CD4-positive, alpha-beta T cell (primary cell): ENCODE results near the gene STK11. TPM values are rescaled to one million over a fixed set of nuclear protein-coding genes. Genes with fewer than 3 reads are reported as not detected.
"Not testable (repeated sequence)": the region's sequence is repeated elsewhere in the genome, so short reads cannot be mapped to it uniquely, and the experiment has no call there.

Experiments
- ATAC-seq: fragments of 200-7000 bp; cut with Tn5 transposase; one replicate; pipeline ENCODE4 v1.10.0; 2022; ENCODE audit warnings: mild to moderate bottlenecking; ENCODE audit not compliant: poor library complexity
- CTCF ChIA-PET: fragments of 350-600 bp; sonication (Branson Sonifier 250); formaldehyde crosslinking; loops from one replicate; lab custom pipeline; 2021; ENCODE audit warnings: antibody characterized with exemption, inconsistent platforms; lab: Charles Lee
- POLR2A ChIA-PET: fragments of 350-600 bp; sonication (Branson Sonifier 250); formaldehyde crosslinking; loops from one replicate; lab custom pipeline; 2021; ENCODE audit warnings: antibody characterized with exemption, inconsistent platforms; lab: Charles Lee
- DNase-seq, 14 experiments: peaks; one replicate each; pipeline ENCODE4 v3.0.0-alpha.2; 2013 to 2020; ENCODE audit warnings: mixed read lengths in 2 of 14
- H3K27ac ChIP-seq, 2 donors: one replicate each; pipeline versions ENCODE4 v1.5.1 to v1.7.0; 2013; ENCODE audit warnings: low read length in 2 of 2, low read depth in 1 of 2, mild to moderate bottlenecking in 1 of 2
- H3K27me3 ChIP-seq, 2 experiments: 1 replicate in 1 of 2; 2 replicates in 1 of 2; pipeline versions ENCODE4 v1.6.1 to v1.7.0; 2013; ENCODE audit warnings: low read length in 2 of 2, control low read depth in 1 of 2, mild to moderate bottlenecking in 1 of 2, moderate library complexity in 1 of 2; ENCODE audit not compliant: insufficient read depth in 2 of 2, control insufficient read depth in 1 of 2
- H3K36me3 ChIP-seq: one replicate; pipeline ENCODE4 v1.6.1; 2013; ENCODE audit warnings: low read length, control low read depth; ENCODE audit not compliant: insufficient read depth
- H3K4me1 ChIP-seq: one replicate; pipeline ENCODE4 v1.6.1; 2013; ENCODE audit warnings: low read length, control low read depth; ENCODE audit not compliant: insufficient read depth
- H3K4me3 ChIP-seq: one replicate; pipeline ENCODE4 v1.5.1; 2013; ENCODE audit warnings: mild to moderate bottlenecking, low read length, moderate library complexity
- H3K9me3 ChIP-seq, 2 experiments: 1 replicate in 1 of 2; 2 replicates in 1 of 2; pipeline versions ENCODE4 v1.6.1 to v1.7.0; 2013; ENCODE audit warnings: low read length in 2 of 2, mild to moderate bottlenecking in 2 of 2, control low read depth in 1 of 2, moderate library complexity in 1 of 2; ENCODE audit not compliant: control insufficient read depth in 1 of 2, insufficient read depth in 1 of 2
- H3K27ac Mint-ChIP-seq: one replicate; pipeline ENCODE4 v1.8.0; 2020; ENCODE audit warnings: mixed read lengths
- H3K27me3 Mint-ChIP-seq: one replicate; pipeline ENCODE4 v1.8.0; 2021; ENCODE audit warnings: mixed read lengths
- H3K36me3 Mint-ChIP-seq: one replicate; pipeline ENCODE4 v1.8.0; 2021; ENCODE audit warnings: low read depth, mixed read lengths
- H3K4me1 Mint-ChIP-seq: one replicate; pipeline ENCODE4 v1.8.0; 2021; ENCODE audit warnings: low read depth, mixed read lengths
- H3K4me3 Mint-ChIP-seq: one replicate; pipeline ENCODE4 v1.8.0; 2020; ENCODE audit warnings: mild to moderate bottlenecking, mixed read lengths
- H3K9me3 Mint-ChIP-seq: one replicate; pipeline ENCODE4 v1.8.0; 2020; ENCODE audit warnings: mixed read lengths
- intact Hi-C, 2 experiments: fragments of 100-400 bp; cut with DNase I in 1 of 2; cut with micrococcal nuclease in 1 of 2; formaldehyde crosslinking; loops; one replicate each; pipeline versions ENCODE4 v1.15.1 to v1.9.0; 2023 to 2025; cut with DNase I, micrococcal nuclease
- total RNA-seq, 174 experiments: library from RNA in 2 of 174; stranded (reverse) in 2 of 174; gene quantifications; one replicate each; pipeline ENCODE4 v1.2.3 and lab custom pipeline; 2021 to 2026
- TF ChIP-seq, protein P1 (sequence below): fragments of 200-600 bp; IDR thresholded peaks from one replicate; pipeline ENCODE4 v1.8.0; 2022; ENCODE audit warnings: antibody characterized with exemption, mild to moderate bottlenecking

Gene STK11
- total RNA-seq, 2 experiments from 2014 or later: 49.7 to 53.0 TPM

DNA sequence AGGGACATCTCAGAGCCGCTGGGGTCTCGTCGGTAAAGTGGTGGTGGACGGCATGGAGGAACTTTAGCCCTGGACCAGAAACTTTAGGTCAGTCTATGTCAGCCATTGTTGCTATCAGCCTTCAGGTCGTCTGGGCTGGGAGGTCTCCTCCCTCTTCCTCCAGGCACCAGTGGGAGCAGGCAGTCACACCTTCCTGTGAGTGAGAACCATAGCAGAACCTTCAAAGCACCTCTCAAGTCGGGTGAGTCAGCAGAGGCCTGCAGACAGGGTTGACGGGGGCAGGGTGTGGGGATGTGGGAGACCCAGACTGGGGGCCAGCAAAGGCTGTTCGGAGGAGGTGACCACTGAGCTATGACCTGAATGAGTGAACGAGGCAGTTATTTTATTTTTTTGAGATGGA is 16.2 kb upstream of the STK11 start:
- Histone ChIP-seq H3K4me3 (no peak overlapping the region), H3K9me3 (no peaks in the 10 kb centered on the region), H3K27me3 (no peaks in the 10 kb centered on the region), H3K4me1 (peaks cover 50% of the 10 kb centered on the region), H3K27ac (no peak overlapping the region), H3K36me3 (no peaks in the 10 kb centered on the region)
- Mint-ChIP-seq H3K36me3 (no peaks in the 10 kb centered on the region), H3K9me3 (no peaks in the 10 kb centered on the region), H3K27me3 (no peaks in the 10 kb centered on the region), H3K4me3 (peak overlapping the region; percentile 64), H3K4me1 (peaks cover 22% of the 10 kb centered on the region), H3K27ac (peak overlapping the region; percentile 72)
- TF ChIP-seq, protein P1, sequence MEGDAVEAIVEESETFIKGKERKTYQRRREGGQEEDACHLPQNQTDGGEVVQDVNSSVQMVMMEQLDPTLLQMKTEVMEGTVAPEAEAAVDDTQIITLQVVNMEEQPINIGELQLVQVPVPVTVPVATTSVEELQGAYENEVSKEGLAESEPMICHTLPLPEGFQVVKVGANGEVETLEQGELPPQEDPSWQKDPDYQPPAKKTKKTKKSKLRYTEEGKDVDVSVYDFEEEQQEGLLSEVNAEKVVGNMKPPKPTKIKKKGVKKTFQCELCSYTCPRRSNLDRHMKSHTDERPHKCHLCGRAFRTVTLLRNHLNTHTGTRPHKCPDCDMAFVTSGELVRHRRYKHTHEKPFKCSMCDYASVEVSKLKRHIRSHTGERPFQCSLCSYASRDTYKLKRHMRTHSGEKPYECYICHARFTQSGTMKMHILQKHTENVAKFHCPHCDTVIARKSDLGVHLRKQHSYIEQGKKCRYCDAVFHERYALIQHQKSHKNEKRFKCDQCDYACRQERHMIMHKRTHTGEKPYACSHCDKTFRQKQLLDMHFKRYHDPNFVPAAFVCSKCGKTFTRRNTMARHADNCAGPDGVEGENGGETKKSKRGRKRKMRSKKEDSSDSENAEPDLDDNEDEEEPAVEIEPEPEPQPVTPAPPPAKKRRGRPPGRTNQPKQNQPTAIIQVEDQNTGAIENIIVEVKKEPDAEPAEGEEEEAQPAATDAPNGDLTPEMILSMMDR: no peak
- POLR2A ChIA-PET: no interaction called here
- ATAC-seq (peak; percentile 46), DNase-seq (peak in 13 of 14 experiments; percentile 31 to 79 (median 50))
- intact Hi-C loops: no loop called here
- CTCF ChIA-PET: interaction anchor here (1.6 kb wide), 1 partner anchor 76 kb away, joined by 3 read pairs; no protein-coding TSS in a partner anchor

GRCh38 chr19:1199531-1199930 is 6.0 kb upstream of the STK11 start:
- ChIA-PET CTCF (interaction anchor here (0.5 kb wide), 1 partner anchor 430 kb away, joined by 3 read pairs; no protein-coding TSS in a partner anchor), POLR2A (no interaction called here)
- Mint-ChIP-seq H3K4me1 (peaks cover 13% of the 10 kb centered on the region), H3K4me3 (no peak overlapping the region), H3K36me3 (no peaks in the 10 kb centered on the region), H3K9me3 (no peaks in the 10 kb centered on the region), H3K27me3 (no peaks in the 10 kb centered on the region), H3K27ac (no peak overlapping the region)
- no peaks in the 10 kb centered on the region for H3K9me3 ChIP-seq
- H3K27me3 ChIP-seq: no peaks in the 10 kb centered on the region
- no peak overlapping the region for H3K4me3 ChIP-seq
- ATAC-seq (no peak), DNase-seq (no peak)
- H3K36me3 ChIP-seq: no peaks in the 10 kb centered on the region
- TF ChIP-seq, protein P1: no peak
- peaks cover 20% of the 10 kb centered on the region for H3K4me1 ChIP-seq
- intact Hi-C loops: no loop called here
- no peak overlapping the region for H3K27ac ChIP-seq

- H3K27ac ChIP-seq, H3K27me3 ChIP-seq, DNase-seq, H3K36me3 Mint-ChIP-seq, H3K4me3 ChIP-seq, H3K4me3 Mint-ChIP-seq, H3K27ac Mint-ChIP-seq, H3K27me3 Mint-ChIP-seq, POLR2A ChIA-PET, ATAC-seq, H3K36me3 ChIP-seq, intact Hi-C loops, H3K9me3 Mint-ChIP-seq, H3K9me3 ChIP-seq: not testable (repeated sequence)
- CTCF ChIA-PET: interaction anchor here (1.2 kb wide), 1 partner anchor 44 kb away, joined by 3 read pairs; no protein-coding TSS in a partner anchor
- H3K4me1 ChIP-seq: peaks cover 25% of the 10 kb centered on the region
- H3K4me1 Mint-ChIP-seq: peaks cover 14% of the 10 kb centered on the region
Observed at GRCh38 chr19:1200614-1201013, 5.0 kb upstream of the STK11 start.
